ENCODE measurements around the gene UBE2I. TPM values are rescaled to one million over a fixed set of nuclear protein-coding genes. Genes with fewer than 3 reads are reported as not detected.

The UBE2I gene
- total and polyA plus RNA-seq, 2 of the 4 experiments (the other 2 are of a cell fraction), result 30.8 to 140 TPM

DNA sequence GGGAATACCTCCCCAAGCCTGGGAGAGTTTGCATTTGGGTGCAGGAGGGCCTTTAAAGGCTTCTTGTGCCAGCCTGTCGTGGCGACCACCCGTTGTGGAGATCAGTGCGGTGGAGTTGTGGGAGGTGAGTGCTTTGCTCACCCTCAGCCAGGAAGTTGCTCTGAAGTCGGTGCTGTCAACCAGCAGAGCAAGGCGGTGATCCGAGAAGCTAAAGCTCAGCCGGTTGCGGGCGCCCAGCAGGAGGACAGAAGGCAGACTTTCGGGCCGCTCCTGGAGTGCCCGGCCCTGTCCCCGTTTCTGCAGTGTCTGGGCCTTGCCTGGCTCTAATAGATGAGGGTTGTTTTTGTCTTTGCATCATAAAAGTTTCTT is 1.4 kb downstream of the UBE2I start:
- Histone ChIP-seq H3K79me1 (ENCODE audit: low read depth in 1 of 2, low read length in 2 of 2) (peaks cover 3 to 21% of the 10 kb centered on the region in 2 experiments), H2BK15ac (ENCODE audit: low read depth, low read length) (no peak overlapping the region), H3K27ac (ENCODE audit: insufficient read depth, low read length) (peak overlapping the region; percentile 45; the same call in 1 of the 2 replicates), H2BK5ac (ENCODE audit: low read depth, low read length, poor library complexity, severe bottlenecking) (no peak overlapping the region), H3K14ac (replicated peaks; ENCODE audit: low read depth, low read length) (no peak overlapping the region; the same call in 1 of the 2 replicates), H3K9ac (ENCODE audit: low read depth, low read length) (peak overlapping the region; percentile 90), H4K20me1 (ENCODE audit: insufficient read depth, low read length) (peaks cover 60% of the 10 kb centered on the region), H3K9me1 (ENCODE audit: insufficient read depth, low read length) (peaks cover 7% of the 10 kb centered on the region), H3K56ac (ENCODE audit: extremely low read depth, insufficient read depth, low read length) (no peak overlapping the region), H4K5ac (ENCODE audit: low read depth, low read length) (no peak overlapping the region), H2BK20ac (ENCODE audit: low read depth, low read length) (no peak overlapping the region), H2AK9ac (replicated peaks; ENCODE audit: low read depth, low read length, poor library complexity) (peak overlapping the region; percentile 79), H3K18ac (ENCODE audit: low read depth, low read length) (no peak overlapping the region), H3K4me1 (ENCODE audit: control insufficient read depth, insufficient read depth, low read length) (peaks cover 15% of the 10 kb centered on the region), H3K4me2 (ENCODE audit: low read depth, low read length) (peak overlapping the region; percentile 97), H2AK5ac (ENCODE audit: low read depth, low read length) (no peak overlapping the region), H3K4ac (ENCODE audit: low read depth, low read length) (no peak overlapping the region), H2BK120ac (ENCODE audit: low read depth, low read length) (no peak overlapping the region), H3K23ac (ENCODE audit: low read depth, low read length) (peak overlapping the region; percentile 55), H2AFZ (replicated peaks; ENCODE audit: low read length, poor library complexity) (no peak overlapping the region), H4K8ac (ENCODE audit: low read depth in 2 of 2, low read length in 2 of 2) (no peak overlapping the region), H4K91ac (ENCODE audit: insufficient read depth, low read depth, low read length) (no peak overlapping the region), H3K9me3 (ENCODE audit: control insufficient read depth, insufficient read depth, low read length) (no peaks in the 10 kb centered on the region), H3K4me3 (ENCODE audit: insufficient read depth, low read depth, low read length) (peak overlapping the region; percentile 90), H3K36me3 (ENCODE audit: control insufficient read depth, insufficient read depth, low read length) (peaks cover 30% of the 10 kb centered on the region), H3K27me3 (ENCODE audit: control insufficient read depth, insufficient read depth, low read length) (no peaks in the 10 kb centered on the region)
- POLR2A ChIA-PET (ENCODE audit: unreplicated experiment), result no interaction called here
- intact Hi-C loops (cut with micrococcal nuclease) (no loop called here), in situ Hi-C loops (cut with MboI; ENCODE audit: low sequenced_read_pairs) (no loop called here), dilution Hi-C loops (cut with HindIII; ENCODE audit: low sequenced_read_pairs, unreplicated experiment) (no loop called here)
- ATAC-seq (ENCODE audit: low read depth) (no peak), DNase-seq (no peak)
- CTCF ChIA-PET, result no interaction called here
- TF ChIP-seq, protein P1, sequence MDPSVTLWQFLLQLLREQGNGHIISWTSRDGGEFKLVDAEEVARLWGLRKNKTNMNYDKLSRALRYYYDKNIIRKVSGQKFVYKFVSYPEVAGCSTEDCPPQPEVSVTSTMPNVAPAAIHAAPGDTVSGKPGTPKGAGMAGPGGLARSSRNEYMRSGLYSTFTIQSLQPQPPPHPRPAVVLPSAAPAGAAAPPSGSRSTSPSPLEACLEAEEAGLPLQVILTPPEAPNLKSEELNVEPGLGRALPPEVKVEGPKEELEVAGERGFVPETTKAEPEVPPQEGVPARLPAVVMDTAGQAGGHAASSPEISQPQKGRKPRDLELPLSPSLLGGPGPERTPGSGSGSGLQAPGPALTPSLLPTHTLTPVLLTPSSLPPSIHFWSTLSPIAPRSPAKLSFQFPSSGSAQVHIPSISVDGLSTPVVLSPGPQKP (IDR thresholded peaks at IDR 0.05; ENCODE audit: borderline replicate concordance, low read depth, low read length), result no peak
- TF ChIP-seq POLR2A (IDR thresholded peaks at IDR 0.05; ENCODE audit: low read depth, low read length), result no peak
- peak; percentile 28; the same call in 1 of the 2 replicates for TF ChIP-seq MXI1 (IDR thresholded peaks at IDR 0.05; ENCODE audit: borderline replicate concordance, low read depth, low read length)
- TF ChIP-seq CEBPB (IDR thresholded peaks at IDR 0.05; ENCODE audit: low read depth, low read length), result no peak
- no CpG with 5 or more reads among the region's 14 CpGs for WGBS, 2 experiments (ENCODE audit: extremely low coverage in 2 of 2, insufficient read length in 1 of 2)
- no TSS peak for BruUV-seq (replicated peaks)
